Activated CD4-positive, alpha-beta T cell treated with anti-CD3 and anti-CD28 coated beads for 4 hours (primary cell): ENCODE measurements around the gene KCTD7.
"Not testable (repeated sequence)": the region's sequence is repeated elsewhere in the genome, so short reads cannot be mapped to it uniquely, and the experiment has no call there.

Experiments used
- DNase-seq, 2 donors: peaks; one replicate each; pipeline ENCODE4 v3.0.0-alpha.2; 2020

The KCTD7 gene

GRCh38 chr7:66683770-66684123 lies 55.1 kb downstream of the KCTD7 start:
- DNase-seq: no peak

GRCh38 chr7:66685663-66686062 lies 57.0 kb downstream of the KCTD7 start:
- DNase-seq: not testable (repeated sequence)

- no peak for DNase-seq
These were observed 58.5 kb downstream of the KCTD7 start for GRCh38 chr7:66687186-66687585.

- DNase-seq: not testable (repeated sequence)
These were observed 59.0 kb downstream of the KCTD7 start for GRCh38 chr7:66687672-66688071.

GRCh38 chr7:66689081-66689480 lies 60.4 kb downstream of the KCTD7 start:
- no peak for DNase-seq

GRCh38 chr7:66693331-66693730 lies 64.7 kb downstream of the KCTD7 start:
- DNase-seq: no peak
